HG03135 (cell line): ENCODE measurements around the gene SLC6A6.
"Not testable (repeated sequence)": the region's sequence is repeated elsewhere in the genome, so short reads cannot be mapped to it uniquely, and the experiment has no call there.

Experiments used
- ATAC-seq: cut with Tn5 transposase; IDR thresholded peaks from one replicate; pipeline ENCODE4 v1.9.1; 2021; ENCODE audit warnings: mild to moderate bottlenecking, moderate library complexity; ENCODE audit not compliant: unreplicated experiment

Gene SLC6A6

DNA sequence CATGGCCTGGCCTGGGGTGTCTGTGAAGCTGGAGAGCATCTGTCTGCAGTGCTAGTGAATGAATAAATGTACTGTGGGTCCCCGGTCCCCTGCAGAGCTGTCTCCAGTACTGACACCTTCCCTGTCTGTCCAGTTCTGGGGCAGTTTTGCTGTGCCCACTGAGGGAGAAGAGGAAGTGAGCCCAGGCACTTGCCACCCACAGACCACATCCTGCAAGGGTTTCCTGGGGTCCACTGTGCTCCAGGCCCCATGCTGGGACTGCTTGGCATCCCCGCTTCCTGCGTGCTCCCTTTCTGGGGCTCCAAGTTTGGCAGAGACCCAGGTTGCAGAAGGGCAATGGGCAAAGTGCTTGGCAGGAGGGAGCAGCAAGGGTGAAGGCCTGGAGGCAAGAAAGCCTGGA is 4.9 kb upstream of the SLC6A6 start:
- no peak for ATAC-seq

DNA sequence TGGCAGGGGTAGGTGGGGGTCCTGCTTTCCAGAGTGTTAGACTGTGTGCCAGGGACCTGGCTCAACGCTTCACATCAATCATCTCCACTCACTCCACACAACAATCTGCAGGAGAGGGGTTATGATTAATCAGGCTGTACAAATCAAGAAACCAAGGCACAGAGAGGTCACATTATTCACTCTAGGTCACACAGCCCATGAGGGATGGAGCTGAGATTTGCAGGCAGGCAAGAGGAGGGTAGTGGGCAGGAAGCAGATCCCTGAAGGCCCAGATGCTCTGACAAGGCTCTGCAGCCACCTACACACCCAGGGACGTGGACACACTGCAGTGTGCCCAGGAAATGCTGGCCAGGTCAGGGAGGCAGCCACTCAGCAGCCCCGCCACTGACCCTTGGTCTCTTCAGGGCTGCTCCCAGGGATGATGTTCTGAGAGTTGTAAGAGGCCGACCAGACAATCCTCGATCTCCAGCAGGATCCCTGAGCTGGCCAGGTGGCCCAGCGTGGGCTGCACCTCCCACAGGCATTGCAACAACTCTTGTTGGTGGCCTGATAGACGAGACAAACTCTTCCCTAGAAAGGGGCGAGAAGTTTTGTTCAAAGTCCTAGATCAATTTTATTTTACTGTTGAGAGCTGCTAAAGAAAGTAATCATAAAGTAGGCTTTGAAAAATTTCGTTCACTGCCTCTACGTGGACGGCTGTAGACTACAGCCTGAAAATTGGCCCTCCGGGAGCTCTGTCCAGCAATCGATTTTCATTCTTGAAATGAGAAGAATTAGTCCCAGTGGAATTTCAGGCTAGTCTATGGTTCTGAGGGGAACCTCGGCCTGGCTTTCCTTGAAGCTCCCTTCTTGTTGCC is 4.2 kb upstream of the SLC6A6 start:
- no peak for ATAC-seq

DNA sequence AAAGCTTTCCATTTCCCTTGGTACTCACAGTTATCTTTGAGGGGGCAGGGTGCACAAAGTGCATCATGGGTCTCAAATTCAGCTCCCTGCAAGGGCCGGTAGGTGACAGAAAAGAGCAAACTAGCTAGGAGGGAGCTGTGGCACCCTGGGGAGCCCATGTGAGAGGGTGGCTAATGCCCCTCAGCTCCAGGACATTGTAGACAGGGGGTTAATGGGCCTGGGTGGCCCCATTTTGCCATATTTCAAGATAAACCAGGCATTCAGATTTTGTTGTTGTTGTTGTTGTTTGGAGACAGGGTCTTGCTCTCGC is 3.7 kb upstream of the SLC6A6 start:
- no peak for ATAC-seq

DNA sequence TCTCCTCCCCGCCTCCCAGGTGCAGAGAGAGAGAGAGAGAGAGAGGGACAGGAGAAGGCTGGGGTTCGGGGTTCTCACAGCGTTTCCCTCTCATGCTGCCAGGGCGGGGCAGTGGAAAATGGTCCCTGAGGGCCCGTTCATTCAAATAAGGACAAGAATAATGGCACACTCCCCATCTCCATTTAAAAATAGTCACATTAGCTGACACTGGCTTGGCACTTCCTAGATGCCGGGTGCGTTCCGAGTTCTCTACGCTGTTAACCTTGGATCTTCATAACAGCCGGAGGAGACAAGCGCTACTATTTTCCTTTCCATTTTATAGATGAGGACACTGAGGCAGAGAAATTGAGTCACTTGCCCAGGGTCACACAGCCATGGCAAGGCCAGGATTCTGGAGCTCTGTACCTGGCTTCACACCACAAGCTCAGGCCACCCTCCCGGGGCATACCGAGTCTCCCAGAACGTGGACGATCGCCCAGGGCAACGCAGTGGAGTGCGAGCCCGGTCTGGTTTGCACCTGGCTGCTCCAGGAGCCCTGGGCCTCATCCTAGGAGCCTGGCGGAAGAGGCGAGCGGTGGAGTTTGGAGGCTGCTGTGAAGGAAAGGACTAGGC is 608 bp upstream of the SLC6A6 start:
- no peak for ATAC-seq

DNA sequence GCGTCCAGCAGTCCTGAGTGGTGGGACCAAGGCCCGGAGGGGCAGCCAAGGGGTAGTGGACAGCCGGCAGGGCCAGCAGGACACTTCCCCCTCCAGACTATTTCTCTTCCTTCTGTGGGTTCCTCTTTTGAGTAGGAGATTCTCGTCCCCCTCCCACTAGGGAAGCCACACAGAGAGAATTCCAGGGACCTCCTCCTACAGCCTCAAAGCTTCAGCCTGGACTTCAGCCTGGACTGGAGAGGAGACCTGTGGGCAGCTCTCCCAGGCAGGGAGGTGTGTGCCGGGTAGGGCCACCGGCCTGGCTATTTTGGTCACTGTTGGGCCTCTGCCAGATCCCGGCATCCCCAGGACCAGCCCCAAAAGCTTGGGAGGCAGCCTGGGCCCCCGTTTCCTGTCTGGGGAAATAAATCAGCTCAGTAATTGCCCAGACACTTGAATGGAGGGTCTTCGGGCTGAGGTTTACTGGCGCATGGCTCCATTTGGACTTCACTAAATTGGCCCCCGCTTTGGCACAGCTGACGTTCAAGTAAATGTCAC is 1.3 kb downstream of the SLC6A6 start:
- ATAC-seq = no peak

DNA sequence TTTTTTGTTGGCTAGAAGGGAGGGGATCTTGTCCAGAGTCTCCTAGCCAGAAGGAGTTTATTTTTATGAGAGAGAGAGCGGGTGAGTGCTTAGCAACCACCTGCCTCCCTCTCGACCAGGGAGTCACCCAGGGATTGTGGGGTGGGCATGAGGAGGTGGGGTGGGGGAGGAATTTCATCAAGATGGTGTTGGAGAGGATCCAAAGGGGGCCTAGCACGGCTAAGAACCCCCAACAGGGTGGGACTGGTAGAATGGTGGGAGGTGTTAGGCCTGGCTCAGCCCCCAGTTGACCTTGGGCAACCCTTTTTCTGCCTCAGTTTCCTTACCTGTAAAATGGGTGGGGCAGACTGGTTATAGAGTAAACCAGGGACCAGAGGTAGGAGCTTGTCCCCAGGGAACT is 1.8 kb downstream of the SLC6A6 start:
- ATAC-seq = no peak

DNA sequence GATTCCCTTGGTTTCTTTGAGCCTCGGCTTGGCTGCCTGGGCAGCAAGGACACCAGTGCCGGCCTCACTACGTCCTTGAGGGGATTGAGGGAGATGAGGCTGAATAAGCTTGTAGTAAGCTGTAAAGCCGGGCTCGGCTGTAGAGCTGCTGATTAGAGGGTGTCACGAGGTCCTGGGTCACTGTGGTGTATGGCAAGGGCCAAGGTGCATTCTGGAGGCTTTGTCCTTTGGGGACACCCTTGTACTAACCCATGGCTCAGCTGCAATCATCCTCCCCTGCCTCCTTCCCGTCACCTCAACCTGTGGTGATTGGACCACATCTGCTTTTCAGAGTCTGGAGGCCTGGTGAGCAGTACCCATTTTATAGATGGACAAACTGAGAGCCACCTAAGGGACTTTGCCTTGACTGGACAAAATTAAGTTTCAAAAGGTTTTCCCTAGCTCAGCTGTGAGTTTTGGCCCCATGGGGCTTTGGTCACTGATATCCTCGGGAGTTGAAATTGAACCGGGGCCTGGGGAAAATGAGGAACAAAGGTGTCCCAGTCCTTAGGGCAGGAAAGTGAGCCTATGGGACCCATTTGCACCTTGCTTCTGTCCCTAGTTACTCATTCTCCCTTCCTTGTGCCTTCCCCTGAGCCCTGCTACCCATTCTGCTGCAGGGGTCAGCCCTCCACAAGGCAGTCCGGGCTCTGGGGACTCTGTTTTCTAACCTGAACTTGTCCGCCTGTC is 2.4 kb downstream of the SLC6A6 start:
- no peak for ATAC-seq

DNA sequence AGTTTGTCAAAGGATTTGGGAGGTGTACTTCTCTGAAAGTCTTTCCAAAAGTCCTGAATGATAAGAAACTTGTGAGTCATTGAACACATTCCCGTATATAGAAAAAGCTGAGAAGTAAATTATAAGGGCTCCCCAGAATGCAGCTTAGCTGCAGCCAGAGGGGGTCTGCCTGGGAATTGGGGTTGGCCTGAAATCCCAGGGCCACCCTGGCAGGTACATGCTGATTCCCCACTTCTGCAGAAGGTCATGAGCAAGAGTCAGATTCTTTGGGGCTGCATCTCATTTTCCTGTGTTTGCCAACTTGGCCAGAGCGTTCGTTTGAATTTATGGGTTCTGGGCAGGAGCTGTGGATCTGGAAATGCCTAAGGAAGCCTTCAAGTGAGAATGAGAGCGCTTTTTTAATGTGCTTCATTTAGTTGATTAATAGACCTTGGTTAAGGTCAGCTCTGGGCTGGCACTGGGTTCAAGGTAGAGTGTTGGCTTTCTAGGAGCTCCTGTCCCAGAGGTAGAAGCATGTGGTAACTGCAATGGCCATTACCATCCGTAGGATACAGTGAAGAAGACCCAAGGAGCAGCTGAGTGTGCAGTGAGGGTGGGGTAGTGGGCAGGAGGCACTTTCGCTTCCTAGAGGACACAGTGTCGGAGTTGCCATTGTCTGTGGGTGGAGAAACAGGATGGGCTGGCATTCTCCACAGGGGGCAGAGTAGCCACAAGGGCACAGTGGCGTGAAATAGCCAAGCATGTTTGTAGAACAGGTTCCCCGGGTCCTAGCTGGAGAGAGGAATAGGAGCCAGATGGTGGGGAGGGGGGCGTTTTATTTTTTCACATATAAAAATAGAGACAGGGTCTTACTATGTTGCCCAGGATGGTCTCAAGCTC is 3.2 kb downstream of the SLC6A6 start:
- no peak for ATAC-seq

DNA sequence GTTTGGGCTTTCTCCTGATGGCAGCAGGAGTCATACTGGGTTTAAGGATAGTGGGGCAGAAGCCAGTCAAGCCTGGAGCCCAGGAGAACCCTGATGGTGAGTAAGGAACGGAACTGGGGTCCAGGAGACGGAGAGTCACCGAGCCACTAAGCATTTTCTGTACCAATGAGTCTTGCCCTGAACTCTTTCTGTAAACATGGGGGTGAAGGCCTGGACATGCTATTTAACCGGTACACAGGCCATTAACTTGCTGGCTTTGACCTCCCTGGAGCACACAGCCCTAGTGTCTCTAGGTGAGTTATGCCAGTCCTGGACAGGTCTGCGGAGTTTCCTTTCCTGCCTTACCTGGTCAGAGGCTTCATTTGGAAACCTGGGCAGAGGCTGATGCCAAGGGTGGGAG is 3.9 kb downstream of the SLC6A6 start:
- no peak for ATAC-seq

DNA sequence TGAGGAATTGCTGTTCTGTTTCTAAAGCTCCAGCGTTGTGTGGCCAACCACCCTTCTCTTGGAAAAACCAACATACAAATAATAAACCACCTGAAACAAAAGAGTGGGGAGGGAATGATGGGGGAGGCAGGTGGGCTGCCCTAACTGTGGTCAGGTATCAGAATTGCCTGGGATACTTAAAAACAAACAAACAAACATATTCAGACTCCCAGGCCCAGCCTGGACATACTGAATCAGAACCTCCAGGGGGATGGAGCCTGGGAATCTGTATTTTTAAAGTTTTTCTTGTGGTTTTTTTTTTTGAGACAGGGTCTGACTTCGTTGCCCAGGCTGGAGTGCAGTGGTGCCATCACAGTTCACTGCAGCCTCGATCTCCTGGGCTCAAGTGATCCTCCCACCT is 4.4 kb downstream of the SLC6A6 start:
- ATAC-seq = no peak

DNA sequence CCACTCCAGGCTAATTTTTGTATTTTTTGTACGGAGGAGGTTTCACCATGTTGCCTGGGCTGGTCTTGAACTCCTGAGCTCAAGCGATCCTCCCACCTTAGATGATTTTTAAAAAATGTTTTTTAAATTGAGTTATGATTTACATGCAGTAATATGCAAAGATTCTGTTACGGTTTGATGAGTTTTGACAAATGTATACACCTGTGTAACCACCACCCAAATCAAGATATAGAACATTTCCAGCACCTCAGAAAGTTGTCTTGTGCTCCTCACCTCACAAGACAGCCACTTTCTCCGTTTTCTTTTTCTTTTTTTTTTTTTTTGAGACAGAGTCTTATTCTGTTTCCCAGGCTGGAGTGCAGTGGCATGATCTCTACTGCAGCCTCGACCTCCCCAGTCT is 4.8 kb downstream of the SLC6A6 start:
- no peak for ATAC-seq

DNA sequence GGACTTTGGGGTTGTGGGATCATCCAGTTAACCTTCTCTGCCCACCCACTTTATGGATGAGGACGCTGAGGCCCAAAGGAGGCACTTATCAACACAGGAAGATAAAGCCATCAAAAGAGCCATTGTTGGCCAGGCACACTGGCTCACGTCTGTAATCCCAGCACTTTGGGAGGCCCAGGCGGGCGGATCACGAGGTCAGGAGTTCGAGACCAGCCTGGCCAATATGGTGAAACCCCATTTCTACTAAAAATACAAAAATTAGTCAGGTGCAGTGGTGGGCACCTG is 7.3 kb downstream of the SLC6A6 start:
- not testable (repeated sequence) for ATAC-seq

DNA sequence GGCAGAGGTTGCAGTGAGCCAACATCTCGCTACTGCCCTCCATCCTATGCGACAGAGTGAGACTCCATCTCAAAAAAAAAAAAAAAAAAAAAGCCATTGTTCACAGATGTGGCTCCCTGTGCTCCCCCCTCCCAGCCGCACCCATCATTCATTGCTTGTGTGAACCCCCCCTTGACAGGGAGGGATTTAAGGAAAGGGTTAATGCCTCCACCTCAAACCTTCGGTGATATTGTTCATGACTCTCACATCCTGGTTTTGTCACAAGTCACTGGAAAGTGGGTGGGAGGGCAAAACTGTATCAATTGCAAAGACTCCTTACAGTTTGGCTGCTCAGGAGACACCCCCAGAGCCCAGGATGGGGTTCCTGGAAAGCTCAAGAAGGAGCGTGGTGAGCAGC is 7.7 kb downstream of the SLC6A6 start:
- no peak for ATAC-seq

DNA sequence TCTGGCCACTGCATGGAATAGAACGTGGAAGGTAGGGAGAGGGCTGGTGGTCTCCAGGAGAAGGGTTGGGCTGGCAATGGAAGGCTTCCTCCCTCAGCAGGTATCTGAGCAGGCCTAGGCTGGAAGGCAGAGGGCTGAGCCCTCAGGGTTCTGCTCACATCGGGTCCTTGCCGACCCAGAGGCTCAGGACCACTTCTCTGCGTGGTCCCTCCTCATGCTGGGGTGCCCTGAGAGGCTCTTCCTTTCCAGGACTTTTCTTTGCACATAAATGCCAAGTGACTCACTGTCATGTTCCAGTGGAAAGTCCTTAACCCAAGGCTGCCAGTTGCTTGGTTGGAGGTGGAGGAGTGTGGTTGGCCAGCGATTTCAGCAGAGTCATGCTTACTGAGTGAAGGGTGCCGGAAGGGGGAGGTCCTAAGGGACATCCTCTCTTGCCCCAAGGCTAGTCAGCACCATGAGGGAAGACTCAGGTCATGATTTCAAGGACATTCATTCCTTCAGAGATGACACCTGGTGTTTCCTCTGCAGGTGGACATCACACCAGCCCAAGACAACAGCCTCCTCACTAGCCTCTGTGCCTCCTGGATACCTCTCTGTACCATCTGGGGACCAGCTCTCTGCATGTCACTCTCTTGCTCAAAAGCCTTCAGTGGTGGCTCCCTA is 8.2 kb downstream of the SLC6A6 start:
- ATAC-seq = no peak

DNA sequence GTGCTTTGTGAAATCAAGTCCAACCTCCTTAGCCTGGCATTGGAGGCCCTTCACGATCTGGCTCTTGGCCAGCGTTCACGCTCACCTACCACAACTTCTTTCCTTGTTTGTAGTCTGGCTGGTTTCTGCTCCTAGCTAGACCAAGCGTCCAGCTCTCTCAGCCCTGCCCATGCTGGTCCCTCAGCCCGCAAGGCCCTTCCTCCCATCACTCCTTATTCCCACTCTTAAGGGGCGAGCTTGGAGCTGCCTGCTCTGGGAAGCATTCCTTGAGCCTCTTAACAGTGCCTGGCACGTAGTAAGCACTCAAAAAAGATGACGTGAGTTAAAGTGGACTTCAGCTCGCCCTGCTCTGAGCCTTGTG is 8.7 kb downstream of the SLC6A6 start:
- ATAC-seq = no peak

DNA sequence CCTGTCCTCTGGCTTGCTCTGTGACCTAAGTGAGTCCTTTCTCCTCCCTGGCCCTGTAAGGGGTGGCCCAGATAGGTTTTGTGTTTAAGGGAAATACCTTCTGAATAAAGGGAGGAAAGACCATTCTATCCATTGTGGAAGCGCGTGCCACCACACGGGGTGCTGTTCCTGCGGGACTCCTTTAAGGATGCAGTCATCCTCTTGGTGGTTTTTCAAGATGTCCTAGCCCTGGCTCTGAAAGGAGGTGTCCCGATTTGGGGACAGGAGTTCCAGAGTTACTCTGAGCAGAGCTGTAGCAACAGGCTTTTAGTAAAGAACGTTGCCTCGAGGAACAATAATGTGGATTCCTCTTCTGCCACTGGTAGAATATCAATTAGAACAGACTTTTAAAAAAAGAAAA is 9.6 kb downstream of the SLC6A6 start:
- no peak for ATAC-seq

DNA sequence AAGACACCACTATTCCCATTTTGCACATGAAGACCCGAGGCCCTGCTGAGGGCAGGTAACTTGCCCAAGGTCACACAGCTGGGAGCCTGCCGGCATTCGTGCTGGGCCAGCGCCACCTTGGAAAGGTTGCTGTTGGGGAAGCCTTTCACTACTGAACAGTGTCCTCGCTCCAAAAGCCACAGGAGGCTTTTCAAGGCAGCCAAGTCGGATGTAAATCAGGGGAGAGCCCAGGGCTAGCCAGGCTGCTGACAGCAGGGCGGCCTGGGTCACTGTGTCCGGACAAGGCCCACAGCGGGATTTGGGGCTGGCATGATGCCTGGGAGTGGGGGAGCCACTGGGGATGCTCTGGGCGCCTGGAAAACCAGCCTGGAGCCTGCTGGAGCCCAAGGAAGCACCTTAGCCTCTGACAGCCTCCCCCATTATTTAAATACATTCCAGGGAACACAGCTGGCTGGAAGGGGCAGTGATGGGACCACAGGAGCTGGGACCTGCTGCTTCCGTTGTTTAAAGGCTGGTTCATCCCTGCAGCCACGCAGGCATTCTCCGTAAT is 10.5 kb downstream of the SLC6A6 start:
- ATAC-seq = no peak

DNA sequence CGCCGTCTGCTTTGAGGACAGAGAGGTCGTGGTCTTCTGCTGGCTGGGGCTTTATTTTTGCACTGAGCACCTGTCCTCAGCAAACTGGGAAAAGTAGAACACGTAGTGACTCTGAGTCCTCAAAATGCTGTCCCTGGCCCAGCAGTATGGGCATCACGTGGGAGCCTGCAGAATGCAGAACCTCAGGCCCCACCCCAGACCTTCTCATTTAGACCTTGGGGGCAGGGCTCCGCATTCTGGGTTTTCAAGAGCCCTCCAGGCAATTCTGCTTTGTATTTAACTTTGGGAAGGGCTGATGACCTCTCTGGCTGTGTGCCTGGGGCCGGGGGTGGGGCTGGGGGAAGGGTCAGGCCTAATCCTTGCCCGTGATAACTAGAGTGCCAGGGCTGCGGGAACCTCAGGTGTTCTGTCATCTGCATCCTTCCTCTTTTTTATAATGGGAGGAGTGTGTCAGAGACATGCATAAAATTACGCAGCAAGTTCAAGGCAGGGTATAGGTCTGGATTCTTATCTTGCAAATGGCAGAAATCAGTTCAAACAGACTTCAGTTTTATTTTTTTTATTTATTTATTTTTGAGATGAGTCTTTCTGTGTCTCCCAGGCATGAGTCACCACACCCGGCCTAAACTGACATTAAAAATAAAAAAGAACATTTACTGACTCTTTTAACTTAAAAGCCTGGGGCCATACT is 11.1 kb downstream of the SLC6A6 start:
- ATAC-seq = no peak

DNA sequence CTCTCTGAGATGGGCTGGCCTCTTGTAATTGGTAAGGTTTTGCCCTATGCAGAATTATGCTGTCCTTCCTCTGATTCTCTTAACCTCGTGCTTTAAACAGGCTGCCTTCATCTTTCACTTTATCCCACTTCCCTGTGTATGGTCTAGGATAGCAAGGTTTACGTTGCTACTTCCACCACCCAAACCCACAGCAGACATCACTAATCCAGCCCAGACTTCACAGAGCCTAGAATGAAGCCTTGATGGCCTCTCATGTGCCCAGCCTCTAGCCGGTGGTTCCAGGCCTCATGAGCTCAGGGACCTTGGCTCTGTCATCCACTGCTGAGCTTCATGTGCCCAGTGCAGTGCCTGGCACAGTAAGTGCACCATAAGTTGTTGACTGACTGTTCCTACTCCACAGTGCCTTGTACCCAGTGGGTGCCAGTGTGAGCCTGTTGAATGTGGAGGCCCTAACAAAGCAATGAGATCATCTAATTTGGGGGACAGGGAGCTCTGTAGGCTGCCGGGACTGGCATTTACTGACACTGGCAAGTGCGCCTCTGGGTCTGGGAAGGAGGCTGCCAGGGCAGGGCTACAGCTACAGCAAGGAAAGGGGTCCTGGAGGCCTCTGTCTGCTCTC is 12.5 kb downstream of the SLC6A6 start:
- no peak for ATAC-seq
